OCI-LY7 (cell line): Measurements from ENCODE around the gene DICER1. TPM values are rescaled to one million over a fixed set of nuclear protein-coding genes. Genes with fewer than 3 reads are reported as not detected.
A peak's percentile ranks its signal among the peaks of the same experiment; 100 is the strongest.

Source experiments
- Bru-seq: library from RNA; stranded (reverse); fragments of 400-500 nt; gene quantifications from one replicate; lab custom pipeline; 2021; lab: Mats Ljungman, UMichigan
- BruChase-seq, 2 experiments: library from RNA; stranded (reverse); fragments of 400-500 nt; gene quantifications; one replicate each; lab custom pipeline; 2021; lab: Mats Ljungman, UMichigan
- BruUV-seq: library from RNA; stranded (reverse); fragments of 400-500 nt; replicated peaks from 2 replicates; lab custom pipeline; 2021; lab: Mats Ljungman, UMichigan
- CTCF ChIA-PET: fragments of 300-600 bp; sonication (Branson Sonifier 250); formaldehyde crosslinking; loops from one replicate; lab custom pipeline; 2022; ENCODE audit warnings: antibody characterized with exemption; ENCODE audit not compliant: unreplicated experiment; lab: Charles Lee
- POLR2A ChIA-PET: fragments of 300-600 bp; sonication (Branson Sonifier 250); formaldehyde crosslinking; loops from one replicate; lab custom pipeline; 2022; ENCODE audit warnings: antibody characterized with exemption; lab: Charles Lee
- DNase-seq: peaks from one replicate; pipeline ENCODE4 v3.0.0-alpha.2; 2015; ENCODE audit warnings: low spot score
- H2AFZ ChIP-seq: fragments of 200-600 bp; sonication (generic), shearing (Covaris generic); 2 replicates; pipeline ENCODE4 v1.6.1; 2014; ENCODE audit warnings: mild to moderate bottlenecking, antibody characterized with exemption, low read length, moderate library complexity
- H3K27ac ChIP-seq: fragments of 200-600 bp; sonication (generic); 2 replicates; pipeline ENCODE4 v1.5.1; 2014; ENCODE audit warnings: mixed run types, low read depth, mild to moderate bottlenecking, moderate library complexity, low read length, inconsistent platforms; ENCODE audit not compliant: poor library complexity, severe bottlenecking
- H3K36me3 ChIP-seq: fragments of 200-600 bp; sonication (generic); 2 replicates; pipeline ENCODE4 v1.6.1; 2014; ENCODE audit warnings: mild to moderate bottlenecking, antibody characterized with exemption, low read length, moderate library complexity, mixed read lengths; ENCODE audit not compliant: insufficient read depth
- H3K4me1 ChIP-seq: fragments of 200-600 bp; sonication (generic); 2 replicates; pipeline ENCODE4 v1.5.1; 2014; ENCODE audit warnings: mild to moderate bottlenecking, low read length; ENCODE audit not compliant: insufficient read depth, poor library complexity, severe bottlenecking
- H3K4me2 ChIP-seq: fragments of 200-600 bp; sonication (generic); 2 replicates; pipeline ENCODE4 v1.6.1; 2014; ENCODE audit warnings: mild to moderate bottlenecking, low read length
- H3K4me3 ChIP-seq: fragments of 200-600 bp; sonication (generic); 2 replicates; pipeline ENCODE4 v1.5.1; 2014; ENCODE audit warnings: mild to moderate bottlenecking, low read depth, low read length; ENCODE audit not compliant: poor library complexity, severe bottlenecking
- H3K79me2 ChIP-seq: fragments of 200-600 bp; sonication (generic); 2 replicates; pipeline ENCODE4 v1.6.1; 2016; ENCODE audit warnings: low read depth, mild to moderate bottlenecking, low read length, moderate library complexity, mixed read lengths; ENCODE audit not compliant: insufficient read depth
- H3K9me2 ChIP-seq: fragments of 200-600 bp; sonication (generic); 2 replicates; pipeline ENCODE4 v1.6.1; 2016; ENCODE audit warnings: mild to moderate bottlenecking, low read length, mixed read lengths; ENCODE audit not compliant: insufficient read depth
- H3K9me3 ChIP-seq: fragments of 200-600 bp; sonication (generic); 2 replicates; pipeline ENCODE4 v1.6.1; 2014; ENCODE audit warnings: mild to moderate bottlenecking, mixed run types, low read length, mixed read lengths
- H4K20me1 ChIP-seq: fragments of 200-600 bp; sonication (generic); 2 replicates; pipeline ENCODE4 v1.6.1; 2014; ENCODE audit warnings: mild to moderate bottlenecking, antibody characterized with exemption, low read length, moderate library complexity, mixed read lengths; ENCODE audit not compliant: insufficient read depth
- CTCF ChIP-seq: fragments of 200-600 bp; sonication (generic); conservative IDR thresholded peaks from 2 replicates; pipeline ENCODE4 v1.5.1; 2014; ENCODE audit warnings: mild to moderate bottlenecking, antibody characterized with exemption, low read length, moderate library complexity, mixed read lengths
- EZH2phosphoT487 ChIP-seq: fragments of 200-600 bp; sonication (generic); IDR thresholded peaks from 2 replicates; pipeline ENCODE4 v1.6.1; 2018; ENCODE audit warnings: low read depth, borderline replicate concordance, mild to moderate bottlenecking, mixed run types, antibody characterized with exemption, low read length, moderate library complexity, mixed read lengths
- intact Hi-C: fragments of 100-400 bp; cut with micrococcal nuclease; formaldehyde crosslinking; loops from one replicate; pipeline ENCODE4 v1.10.0; 2022; ENCODE audit not compliant: unreplicated experiment
- long read RNA-seq: library from polyadenylated mRNA; stranded (forward); transcript quantifications from one replicate; pipeline ENCODE4 v2.0.0, GENCODE V29; 2022
- total RNA-seq, 2 experiments: library from RNA; depleted of rRNA in 1 of 2; stranded (reverse); fragments of >200 nt in 1 of 2; shearing (Covaris generic) in 1 of 2; gene quantifications; 2 replicates each; pipeline ENCODE4 v1.2.3, GENCODE V29; 2014 to 2022

DICER1 gene
- 60.3 and 84.9 TPM in 2 replicates for total RNA-seq (2014; rRNA removed; shearing (Covaris generic))
- total RNA-seq (2022), result 62.2 and 70.5 TPM in 2 replicates
- percentile 92 among the genes with signal in this experiment for Bru-seq, nascent RNA
- BruChase-seq, experiment 1, labeled RNA remaining after a 6-hour chase, result percentile 89 among the genes with signal in this experiment
- BruChase-seq, experiment 2, labeled RNA remaining after a 2-hour chase, result percentile 94 among the genes with signal in this experiment
- long read RNA-seq, full-length matches to known transcripts, result 4 of 21 reads
- long read RNA-seq, partial matches to known transcripts, result 3 of 21 reads
- long read RNA-seq, other reads (novel, unspliced or antisense), result 14 of 21 reads

GRCh38 chr14:95157327-95158189, at the start of gene DICER1:
Gene DICER1, minus strand, starts transcription at chr14:95157529. Its CDS starts 24,071 bp downstream, at chr14:95133458.
- peak within 1 kb of the TSS; percentile 78 for H3K4me3 ChIP-seq
- peaks cover 42% of the 10 kb centered on the region for H3K79me2 ChIP-seq
- peak within 1 kb of the TSS; percentile 73 for H3K27ac ChIP-seq
- BruUV-seq, result TSS peak; percentile 72
- intact Hi-C loops, result loop anchor here (1.0 to 10.0 kb wide), 5 partner anchors 13 to 1203 kb away; no protein-coding TSS in a partner anchor
- peaks cover 5% of the 10 kb centered on the region; the same call in 1 of the 2 replicates for H3K9me3 ChIP-seq
- H3K4me1 ChIP-seq, result peaks cover 34% of the 10 kb centered on the region
- peaks cover 16% of the 10 kb centered on the region for H4K20me1 ChIP-seq
- no peak for TF ChIP-seq CTCF
- no peak for TF ChIP-seq EZH2phosphoT487
- DNase-seq, result peak; percentile 92
- peaks cover 9% of the 10 kb centered on the region for H3K36me3 ChIP-seq
- H3K4me2 ChIP-seq, result peak within 1 kb of the TSS; percentile 86
- peak within 1 kb of the TSS; percentile 92 for H2AFZ ChIP-seq
- ChIA-PET CTCF (no interaction called here), POLR2A (interaction anchor here (1.0 to 1.2 kb wide), 2 partner anchors 10 to 17 kb away, joined by 3 to 5 read pairs; no protein-coding TSS in a partner anchor)
- no peaks in the 10 kb centered on the region for H3K9me2 ChIP-seq

GRCh38 chr14:95206534-95206933, 49.2 kb upstream of the DICER1 start:
- Histone ChIP-seq H4K20me1 (no peaks in the 10 kb centered on the region), H3K9me3 (no peaks in the 10 kb centered on the region), H3K27ac (no peak overlapping the region), H3K4me1 (no peaks in the 10 kb centered on the region), H3K9me2 (no peaks in the 10 kb centered on the region), H3K4me2 (no peak overlapping the region), H2AFZ (no peak overlapping the region), H3K79me2 (no peaks in the 10 kb centered on the region), H3K4me3 (no peak overlapping the region), H3K36me3 (no peaks in the 10 kb centered on the region)
- ChIA-PET CTCF (no interaction called here), POLR2A (interaction anchor here (0.5 to 0.7 kb wide), 2 partner anchors 64 to 522 kb away, joined by 3 to 5 read pairs; no protein-coding TSS in a partner anchor)
- no peak for TF ChIP-seq CTCF
- BruUV-seq, result no TSS peak
- intact Hi-C loops, result no loop called here
- DNase-seq, result no peak
